Gastrocnemius medialis (tissue), 4 donors: ENCODE results near the gene NF2.

Experiments
- CTCF ChIP-seq, 5 experiments: fragments of 450-650 bp in 3 of 5; fragments of 200-600 bp in 2 of 5; sonication (generic) in 2 of 5; IDR thresholded peaks in 4 of 5; conservative IDR thresholded peaks in 1 of 5; 1 replicate in 4 of 5; 2 replicates in 1 of 5; pipeline ENCODE4 v1.5.1; 2016 to 2019; ENCODE audit warnings: antibody characterized with exemption in 5 of 5, mild to moderate bottlenecking in 3 of 5, moderate library complexity in 3 of 5
- POLR2A ChIP-seq, 2 donors: fragments of 450-650 bp; IDR thresholded peaks; one replicate each; pipeline ENCODE4 v1.6.1; 2017; ENCODE audit warnings: antibody characterized with exemption in 2 of 2, mild to moderate bottlenecking in 2 of 2, moderate library complexity in 2 of 2

DNA sequence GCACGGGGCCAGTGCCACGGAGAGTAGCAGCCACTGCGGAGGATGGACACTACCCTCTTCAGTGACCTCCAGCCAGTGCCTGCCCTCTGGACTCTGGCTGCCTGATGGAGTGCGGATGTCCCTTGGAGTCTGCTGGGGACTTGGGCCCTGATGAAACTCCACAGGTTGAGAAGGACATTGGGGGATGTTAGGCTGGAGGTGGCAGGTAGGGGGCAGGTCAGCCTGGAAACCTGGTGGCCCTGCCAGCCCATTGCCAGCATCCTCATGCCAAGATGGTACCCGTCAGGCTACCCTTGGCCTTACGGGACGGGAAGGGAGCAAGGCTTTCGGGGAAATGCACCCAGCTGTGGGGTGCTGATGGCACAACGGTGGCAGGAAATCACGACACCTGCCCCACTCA is 120.3 kb downstream of the NF2 start:
- no peak for TF ChIP-seq POLR2A (IDR thresholded peaks at IDR 0.05)
- TF ChIP-seq CTCF (IDR thresholded peaks at IDR 0.05 in 4 of 5, conservative IDR thresholded peaks at IDR 0.05 in 1 of 5): no peak
